H9 (cell line): ENCODE data around the gene BET1L. TPM values are rescaled to one million over a fixed set of nuclear protein-coding genes. Genes with fewer than 3 reads are reported as not detected.

Experiments
- DNase-seq: peaks from one replicate; pipeline ENCODE4 v3.0.0-alpha.2; 2017
- H2AFZ ChIP-seq: one replicate; pipeline ENCODE4 v1.6.1; 2013; ENCODE audit warnings: mild to moderate bottlenecking, low read length, control low read depth, moderate library complexity
- H2AK5ac ChIP-seq: 2 replicates; pipeline ENCODE4 v1.6.1; 2013; ENCODE audit warnings: low read length, control low read depth, mixed read lengths; ENCODE audit not compliant: insufficient read length
- H2BK120ac ChIP-seq: one replicate; pipeline ENCODE4 v1.6.1; 2013; ENCODE audit warnings: low read depth, mild to moderate bottlenecking, low read length, control low read depth, inconsistent platforms; ENCODE audit not compliant: poor library complexity, severe bottlenecking
- H2BK12ac ChIP-seq: 2 replicates; pipeline ENCODE4 v1.6.1; 2013; ENCODE audit warnings: low read length, control low read depth, mixed read lengths, low read depth; ENCODE audit not compliant: insufficient read length
- H2BK15ac ChIP-seq: 2 replicates; pipeline ENCODE4 v1.6.1; 2013; ENCODE audit warnings: low read depth, low read length, control low read depth
- H2BK20ac ChIP-seq: one replicate; pipeline ENCODE4 v1.6.1; 2013; ENCODE audit warnings: low read depth, mild to moderate bottlenecking, low read length, control low read depth, inconsistent platforms; ENCODE audit not compliant: poor library complexity, severe bottlenecking
- H2BK5ac ChIP-seq: 2 replicates; pipeline ENCODE4 v1.6.1; 2013; ENCODE audit warnings: low read length, control low read depth, mixed read lengths; ENCODE audit not compliant: insufficient read length
- H3K14ac ChIP-seq: 2 replicates; pipeline ENCODE4 v1.6.1; 2013; ENCODE audit warnings: low read length, control low read depth; ENCODE audit not compliant: insufficient read depth
- H3K18ac ChIP-seq: 2 replicates; pipeline ENCODE4 v1.6.1; 2013; ENCODE audit warnings: low read depth, mild to moderate bottlenecking, mixed read lengths, low read length, control low read depth; ENCODE audit not compliant: insufficient read length
- H3K23ac ChIP-seq: 2 replicates; pipeline ENCODE4 v1.6.1; 2013; ENCODE audit warnings: low read length, control low read depth, mixed read lengths, low read depth; ENCODE audit not compliant: insufficient read length
- H3K23me2 ChIP-seq: 2 replicates; pipeline ENCODE4 v1.6.1; 2013; ENCODE audit warnings: low read depth, mild to moderate bottlenecking, mixed read lengths, low read length, control low read depth; ENCODE audit not compliant: insufficient read length, poor library complexity, severe bottlenecking
- H3K27ac ChIP-seq: 2 replicates; pipeline ENCODE4 v1.5.1; 2013; ENCODE audit warnings: low read length, control low read depth, mixed read lengths, low read depth; ENCODE audit not compliant: insufficient read length
- H3K27me3 ChIP-seq: 2 replicates; pipeline ENCODE4 v1.6.1; 2013; ENCODE audit warnings: low read length, control low read depth, inconsistent platforms; ENCODE audit not compliant: insufficient read depth
- H3K4ac ChIP-seq: 2 replicates; pipeline ENCODE4 v1.6.1; 2013; ENCODE audit warnings: low read depth, mild to moderate bottlenecking, control low read depth, inconsistent platforms, low read length, moderate library complexity
- H3K4me1 ChIP-seq: 2 replicates; pipeline ENCODE4 v1.6.1; 2013; ENCODE audit warnings: low read length, control low read depth, inconsistent platforms; ENCODE audit not compliant: insufficient read depth
- H3K4me2 ChIP-seq: 2 replicates; pipeline ENCODE4 v1.6.1; 2013; ENCODE audit warnings: low read length, control low read depth, mixed read lengths; ENCODE audit not compliant: insufficient read length, insufficient read depth
- H3K56ac ChIP-seq: 2 replicates; pipeline ENCODE4 v1.6.1; 2013; ENCODE audit warnings: low read depth, mild to moderate bottlenecking, mixed read lengths, low read length, control low read depth; ENCODE audit not compliant: insufficient read length
- H3K79me1 ChIP-seq: 2 replicates; pipeline ENCODE4 v1.6.1; 2013; ENCODE audit warnings: low read depth, mild to moderate bottlenecking, moderate library complexity, low read length, control low read depth, inconsistent platforms; ENCODE audit not compliant: insufficient read depth, poor library complexity, severe bottlenecking
- H3K79me2 ChIP-seq: 2 replicates; pipeline ENCODE4 v1.6.1; 2013; ENCODE audit warnings: low read length, control low read depth, inconsistent platforms; ENCODE audit not compliant: insufficient read depth
- H3K9ac ChIP-seq: 2 replicates; pipeline ENCODE4 v1.6.1; 2013; ENCODE audit warnings: low read length, control low read depth, mixed read lengths; ENCODE audit not compliant: insufficient read length; ENCODE audit errors: extremely low read depth
- H3K9me3 ChIP-seq: one replicate; pipeline ENCODE4 v1.6.1; 2013; ENCODE audit warnings: low read depth, low read length, inconsistent platforms; ENCODE audit not compliant: control insufficient read depth
- H3T11ph ChIP-seq: one replicate; pipeline ENCODE4 v1.6.1; 2013; ENCODE audit warnings: mild to moderate bottlenecking, low read length, control low read depth, inconsistent platforms
- H4K20me1 ChIP-seq: one replicate; pipeline ENCODE4 v1.6.1; 2013; ENCODE audit not compliant: control insufficient read depth, insufficient read length, insufficient read depth
- H4K5ac ChIP-seq: 2 replicates; pipeline ENCODE4 v1.6.1; 2013; ENCODE audit warnings: low read depth, mild to moderate bottlenecking, mixed read lengths, low read length, control low read depth; ENCODE audit not compliant: insufficient read length
- H4K8ac ChIP-seq: replicated peaks from 2 replicates; pipeline ENCODE4 v1.6.1; 2013; ENCODE audit warnings: low read length, control low read depth, mixed read lengths, low read depth; ENCODE audit not compliant: insufficient read length
- H4K91ac ChIP-seq: 2 replicates; pipeline ENCODE4 v1.6.1; 2013; ENCODE audit warnings: low read depth, mild to moderate bottlenecking, moderate library complexity, mixed read lengths, low read length, control low read depth; ENCODE audit not compliant: insufficient read length
- H3K27ac Mint-ChIP-seq, 3 experiments: 2 replicates in 2 of 3; 3 replicates in 1 of 3; pipeline ENCODE4 v1.8.0; 2020 to 2021; ENCODE audit warnings: mixed read lengths in 3 of 3, mild to moderate bottlenecking in 1 of 3, moderate library complexity in 1 of 3
- H3K27me3 Mint-ChIP-seq: 2 replicates; pipeline ENCODE4 v1.8.0; 2021; ENCODE audit warnings: low read depth, mild to moderate bottlenecking, moderate library complexity, mixed read lengths
- H3K36me3 Mint-ChIP-seq, 3 experiments: 2 replicates in 2 of 3; 3 replicates in 1 of 3; pipeline ENCODE4 v1.8.0; 2020 to 2021; ENCODE audit warnings: low read depth in 3 of 3, mixed read lengths in 3 of 3; ENCODE audit not compliant: insufficient read depth in 1 of 3
- H3K4me1 Mint-ChIP-seq, 2 experiments: 2 replicates each; pipeline ENCODE4 v1.8.0; 2020; ENCODE audit warnings: mixed read lengths in 2 of 2
- H3K4me3 Mint-ChIP-seq, 2 experiments: 2 replicates in 1 of 2; 3 replicates in 1 of 2; pipeline ENCODE4 v1.8.0; 2020 to 2021; ENCODE audit warnings: mild to moderate bottlenecking in 2 of 2, mixed read lengths in 2 of 2, moderate library complexity in 1 of 2
- H3K9me3 Mint-ChIP-seq, 2 experiments: 2 replicates in 1 of 2; 3 replicates in 1 of 2; pipeline ENCODE4 v1.8.0; 2020; ENCODE audit warnings: mild to moderate bottlenecking in 2 of 2, mixed read lengths in 2 of 2, moderate library complexity in 1 of 2
- WGBS: extraction: QIAGEN DNeasy Blood & Tissue Kit; methylation state at CpG from one replicate; pipeline ENCODE4 v1.1.7; 2013; ENCODE audit warnings: missing lambda C conversion rate, low lambda C conversion rate, mixed read lengths; ENCODE audit not compliant: insufficient read length; ENCODE audit errors: extremely low coverage; 5-methylcytosine and 5-hydroxymethylcytosine counted together
- total RNA-seq: library from RNA; stranded (reverse); gene quantifications from 2 replicates; pipeline ENCODE4 v1.2.1, GENCODE V29; 2021
- TF ChIP-seq, protein P1 (sequence below): fragments of 200-600 bp; sonication (generic); conservative IDR thresholded peaks from 3 replicates; pipeline ENCODE4 v1.8.0; 2021; ENCODE audit warnings: antibody characterized with exemption, mild to moderate bottlenecking

The BET1L gene
- total RNA-seq, 1 experiment from 2014 or later, result 49.4 TPM

DNA sequence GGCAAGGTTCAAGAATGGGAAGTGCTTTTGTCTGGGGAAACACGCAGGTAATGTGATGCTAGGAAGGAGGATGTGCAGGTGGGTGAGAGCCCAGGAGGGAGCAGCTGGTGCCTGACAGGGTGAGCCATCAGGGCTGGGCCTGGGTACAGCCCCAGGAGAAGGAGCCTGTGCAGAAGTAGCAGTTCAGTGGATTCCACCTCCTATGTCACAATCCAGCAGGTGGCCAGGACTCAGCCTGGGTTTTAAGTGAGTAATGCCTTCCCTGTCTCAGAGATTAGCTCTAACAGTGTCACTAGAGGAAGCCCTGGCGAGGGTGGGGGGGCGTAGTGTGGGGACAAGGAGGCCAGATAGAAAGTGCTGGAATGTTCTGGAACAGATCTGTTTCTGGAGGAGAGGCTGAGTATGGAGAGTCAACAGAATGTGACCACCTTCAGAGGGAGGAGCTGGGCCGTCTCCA is 8.4 kb upstream of the BET1L start:
- Mint-ChIP-seq H3K27me3 (no peaks in the 10 kb centered on the region), H3K36me3 (peaks cover 22 to 64% (median 55%) of the 10 kb centered on the region in 3 experiments), H3K27ac (peak overlapping the region in 1 of 3 experiments; percentile 78; a peak in 3 of 7 replicates)

More for the DNA sequence above, 8.4 kb upstream of the BET1L start:
- H3K18ac ChIP-seq, result no peak overlapping the region
- no peaks in the 10 kb centered on the region for H3K79me2 ChIP-seq
- H3K27ac ChIP-seq, result no peak overlapping the region
- no peak overlapping the region for H3K14ac ChIP-seq
- no CpG with 5 or more reads among the region's 4 CpGs for WGBS
- Mint-ChIP-seq H3K9me3 (no peaks in the 10 kb centered on the region), H3K4me3 (no peak overlapping the region), H3K4me1 (no peaks in the 10 kb centered on the region)
- no peak overlapping the region for H3K56ac ChIP-seq
- H3K23me2 ChIP-seq, result no peaks in the 10 kb centered on the region
- H4K91ac ChIP-seq, result no peak overlapping the region
- no peak overlapping the region for H2BK20ac ChIP-seq
- no peak overlapping the region for H2AK5ac ChIP-seq
- no peak overlapping the region for H2BK15ac ChIP-seq
- no peaks in the 10 kb centered on the region for H4K20me1 ChIP-seq
- no peaks in the 10 kb centered on the region for H3K27me3 ChIP-seq
- no peaks in the 10 kb centered on the region for H3K79me1 ChIP-seq
- no peak overlapping the region for H2BK12ac ChIP-seq
- no peak overlapping the region for H2BK5ac ChIP-seq
- no peak overlapping the region for H2AFZ ChIP-seq
- no peaks in the 10 kb centered on the region for H3K4me1 ChIP-seq
- H3T11ph ChIP-seq, result no peak overlapping the region
- H3K23ac ChIP-seq, result no peak overlapping the region
- peak; percentile 22 for DNase-seq
- no peak overlapping the region for H3K4ac ChIP-seq
- no peak overlapping the region for H3K9ac ChIP-seq
- no peak overlapping the region for H3K4me2 ChIP-seq
- H4K8ac ChIP-seq, result no peak overlapping the region
- no peak overlapping the region for H2BK120ac ChIP-seq
- no peaks in the 10 kb centered on the region for H3K9me3 ChIP-seq
- H4K5ac ChIP-seq, result no peak overlapping the region
- TF ChIP-seq, protein P1, sequence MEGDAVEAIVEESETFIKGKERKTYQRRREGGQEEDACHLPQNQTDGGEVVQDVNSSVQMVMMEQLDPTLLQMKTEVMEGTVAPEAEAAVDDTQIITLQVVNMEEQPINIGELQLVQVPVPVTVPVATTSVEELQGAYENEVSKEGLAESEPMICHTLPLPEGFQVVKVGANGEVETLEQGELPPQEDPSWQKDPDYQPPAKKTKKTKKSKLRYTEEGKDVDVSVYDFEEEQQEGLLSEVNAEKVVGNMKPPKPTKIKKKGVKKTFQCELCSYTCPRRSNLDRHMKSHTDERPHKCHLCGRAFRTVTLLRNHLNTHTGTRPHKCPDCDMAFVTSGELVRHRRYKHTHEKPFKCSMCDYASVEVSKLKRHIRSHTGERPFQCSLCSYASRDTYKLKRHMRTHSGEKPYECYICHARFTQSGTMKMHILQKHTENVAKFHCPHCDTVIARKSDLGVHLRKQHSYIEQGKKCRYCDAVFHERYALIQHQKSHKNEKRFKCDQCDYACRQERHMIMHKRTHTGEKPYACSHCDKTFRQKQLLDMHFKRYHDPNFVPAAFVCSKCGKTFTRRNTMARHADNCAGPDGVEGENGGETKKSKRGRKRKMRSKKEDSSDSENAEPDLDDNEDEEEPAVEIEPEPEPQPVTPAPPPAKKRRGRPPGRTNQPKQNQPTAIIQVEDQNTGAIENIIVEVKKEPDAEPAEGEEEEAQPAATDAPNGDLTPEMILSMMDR, result no peak
